MM.1S (cell line): Measurements from ENCODE around the gene WDR36.

ENCODE experiments used
- EZH2phosphoT487 ChIP-seq: fragments of 300-600 bp; sonication (generic); IDR thresholded peaks from 2 replicates; pipeline ENCODE4 v1.6.1; 2018; ENCODE audit warnings: antibody characterized with exemption, low read length
- TF ChIP-seq, protein P1 (sequence below): fragments of 300-600 bp; sonication (generic); IDR thresholded peaks from 2 replicates; pipeline ENCODE4 v1.5.1; 2016; ENCODE audit warnings: antibody characterized with exemption, low read length, mixed read lengths

GRCh38 chr5:111075520-111075919 lies 16.6 kb upstream of the WDR36 start:
- TF ChIP-seq, protein P1, sequence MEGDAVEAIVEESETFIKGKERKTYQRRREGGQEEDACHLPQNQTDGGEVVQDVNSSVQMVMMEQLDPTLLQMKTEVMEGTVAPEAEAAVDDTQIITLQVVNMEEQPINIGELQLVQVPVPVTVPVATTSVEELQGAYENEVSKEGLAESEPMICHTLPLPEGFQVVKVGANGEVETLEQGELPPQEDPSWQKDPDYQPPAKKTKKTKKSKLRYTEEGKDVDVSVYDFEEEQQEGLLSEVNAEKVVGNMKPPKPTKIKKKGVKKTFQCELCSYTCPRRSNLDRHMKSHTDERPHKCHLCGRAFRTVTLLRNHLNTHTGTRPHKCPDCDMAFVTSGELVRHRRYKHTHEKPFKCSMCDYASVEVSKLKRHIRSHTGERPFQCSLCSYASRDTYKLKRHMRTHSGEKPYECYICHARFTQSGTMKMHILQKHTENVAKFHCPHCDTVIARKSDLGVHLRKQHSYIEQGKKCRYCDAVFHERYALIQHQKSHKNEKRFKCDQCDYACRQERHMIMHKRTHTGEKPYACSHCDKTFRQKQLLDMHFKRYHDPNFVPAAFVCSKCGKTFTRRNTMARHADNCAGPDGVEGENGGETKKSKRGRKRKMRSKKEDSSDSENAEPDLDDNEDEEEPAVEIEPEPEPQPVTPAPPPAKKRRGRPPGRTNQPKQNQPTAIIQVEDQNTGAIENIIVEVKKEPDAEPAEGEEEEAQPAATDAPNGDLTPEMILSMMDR = no peak
- no peak for TF ChIP-seq EZH2phosphoT487
